ENCODE data around the gene TMEM250.

TMEM250 gene

GRCh38 chr9:136124976-136125692, 6.5 kb upstream of the TMEM250 start:
- no peak overlapping the region for H3K4me3 ChIP-seq (ENCODE audit: control insufficient read depth, low read depth, low read length)
- DNase-seq (ENCODE audit: low read depth), result no peak
- no peak for TF ChIP-seq CTCF (IDR thresholded peaks at IDR 0.05; ENCODE audit: control insufficient read depth, insufficient read depth, low read depth, low read length, missing control alignments)

- no peak for DNase-seq (ENCODE audit: low read depth)
- peak; percentile 99 for TF ChIP-seq CTCF (IDR thresholded peaks at IDR 0.05; ENCODE audit: control insufficient read depth, insufficient read depth, low read depth, low read length, missing control alignments)
- peak overlapping the region; percentile 25 for H3K4me3 ChIP-seq (ENCODE audit: control insufficient read depth, low read depth, low read length)
Measured at GRCh38 chr9:136122425-136123383, 4.0 kb upstream of the TMEM250 start.

- TF ChIP-seq CTCF (IDR thresholded peaks at IDR 0.05; ENCODE audit: control insufficient read depth, insufficient read depth, low read depth, low read length, missing control alignments), result no peak
- H3K4me3 ChIP-seq (ENCODE audit: control insufficient read depth, low read depth, low read length), result no peak overlapping the region
- no peak for DNase-seq (ENCODE audit: low read depth)
Measured at GRCh38 chr9:136121801-136122200, 3.1 kb upstream of the TMEM250 start.

GRCh38 chr9:136120438-136120844, 1.8 kb upstream of the TMEM250 start:
- no peak for TF ChIP-seq CTCF (IDR thresholded peaks at IDR 0.05; ENCODE audit: control insufficient read depth, insufficient read depth, low read depth, low read length, missing control alignments)
- DNase-seq (ENCODE audit: low read depth), result no peak

GRCh38 chr9:136119883-136120393, 1.3 kb upstream of the TMEM250 start:
- no peak for TF ChIP-seq CTCF (IDR thresholded peaks at IDR 0.05; ENCODE audit: control insufficient read depth, insufficient read depth, low read depth, low read length, missing control alignments)
- peak overlapping the region; percentile 56 for H3K4me3 ChIP-seq (ENCODE audit: control insufficient read depth, low read depth, low read length)
- DNase-seq (ENCODE audit: low read depth), result no peak

More at GRCh38 chr9:136120438-136120844, 1.8 kb upstream of the TMEM250 start:
- H3K4me3 ChIP-seq (ENCODE audit: control insufficient read depth, low read depth, low read length), result no peak overlapping the region

- TF ChIP-seq CTCF (IDR thresholded peaks at IDR 0.05; ENCODE audit: control insufficient read depth, insufficient read depth, low read depth, low read length, missing control alignments), result no peak
- no peak for DNase-seq (ENCODE audit: low read depth)
Measured at GRCh38 chr9:136119061-136119882, 597 bp upstream of the TMEM250 start.

More at GRCh38 chr9:136119061-136119882, 597 bp upstream of the TMEM250 start:
- peak overlapping the region; percentile 56 for H3K4me3 ChIP-seq (ENCODE audit: control insufficient read depth, low read depth, low read length)

All from AG09309 (cell line).